ENCODE results near the gene PPP1R10.

DNA sequence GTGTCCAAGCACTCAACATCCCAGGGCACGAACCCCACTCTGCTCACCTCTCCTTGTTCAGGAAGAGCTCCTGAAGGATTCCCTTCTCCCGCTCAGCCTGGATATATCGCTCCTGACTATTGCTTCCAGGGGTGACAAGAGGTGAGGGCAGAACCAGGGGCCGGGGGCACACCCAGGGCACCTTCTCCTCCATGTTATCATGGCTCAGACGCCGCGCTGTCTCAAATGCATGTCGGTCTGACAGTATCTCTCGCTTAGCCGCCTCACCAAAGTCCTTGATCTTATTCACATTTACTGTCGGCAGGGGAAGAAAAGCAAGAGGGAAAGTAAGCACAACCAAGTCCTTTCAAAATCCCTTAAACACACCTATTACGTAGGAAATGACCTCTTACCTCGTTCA is 13.1 kb downstream of the PPP1R10 start:
- TF ChIP-seq, protein P1, sequence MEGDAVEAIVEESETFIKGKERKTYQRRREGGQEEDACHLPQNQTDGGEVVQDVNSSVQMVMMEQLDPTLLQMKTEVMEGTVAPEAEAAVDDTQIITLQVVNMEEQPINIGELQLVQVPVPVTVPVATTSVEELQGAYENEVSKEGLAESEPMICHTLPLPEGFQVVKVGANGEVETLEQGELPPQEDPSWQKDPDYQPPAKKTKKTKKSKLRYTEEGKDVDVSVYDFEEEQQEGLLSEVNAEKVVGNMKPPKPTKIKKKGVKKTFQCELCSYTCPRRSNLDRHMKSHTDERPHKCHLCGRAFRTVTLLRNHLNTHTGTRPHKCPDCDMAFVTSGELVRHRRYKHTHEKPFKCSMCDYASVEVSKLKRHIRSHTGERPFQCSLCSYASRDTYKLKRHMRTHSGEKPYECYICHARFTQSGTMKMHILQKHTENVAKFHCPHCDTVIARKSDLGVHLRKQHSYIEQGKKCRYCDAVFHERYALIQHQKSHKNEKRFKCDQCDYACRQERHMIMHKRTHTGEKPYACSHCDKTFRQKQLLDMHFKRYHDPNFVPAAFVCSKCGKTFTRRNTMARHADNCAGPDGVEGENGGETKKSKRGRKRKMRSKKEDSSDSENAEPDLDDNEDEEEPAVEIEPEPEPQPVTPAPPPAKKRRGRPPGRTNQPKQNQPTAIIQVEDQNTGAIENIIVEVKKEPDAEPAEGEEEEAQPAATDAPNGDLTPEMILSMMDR (IDR thresholded peaks at IDR 0.05; ENCODE audit: insufficient read depth, low read depth, low read length) = no peak
- TF ChIP-seq EZH2 (IDR thresholded peaks at IDR 0.05; ENCODE audit: insufficient read depth, low read length) = no peak

Data from astrocyte (in vitro differentiated cells and primary cell).